Prostate gland (tissue), 2 donors: Measurements from ENCODE around the gene SRPRB. TPM values are rescaled to one million over a fixed set of nuclear protein-coding genes. Genes with fewer than 3 reads are reported as not detected.

Experiments
- DNase-seq: peaks from one replicate; pipeline ENCODE4 v3.0.0-alpha.2; 2019; ENCODE audit warnings: low spot score
- H3K27ac ChIP-seq, 2 donors: fragments of 200-600 bp; sonication (generic); 2 replicates each; pipeline ENCODE4 v1.5.1; 2017 to 2019
- H3K27me3 ChIP-seq: fragments of 200-600 bp; sonication (generic); replicated peaks from 2 replicates; pipeline ENCODE4 v1.5.1; 2019; ENCODE audit not compliant: insufficient read depth
- H3K36me3 ChIP-seq, 2 donors: fragments of 200-600 bp; sonication (generic); 1 replicate in 1 of 2; 2 replicates in 1 of 2; pipeline versions ENCODE4 v1.5.1 to v1.8.1; 2017 to 2019
- H3K4me1 ChIP-seq: fragments of 200-600 bp; sonication (generic); replicated peaks from 2 replicates; pipeline ENCODE4 v1.5.1; 2019
- H3K4me3 ChIP-seq, 2 donors: fragments of 200-600 bp; sonication (generic); 2 replicates each; pipeline ENCODE4 v1.5.1; 2017 to 2019
- H3K9me3 ChIP-seq: fragments of 200-600 bp; sonication (generic); 2 replicates; pipeline ENCODE4 v1.5.1; 2017
- CTCF ChIP-seq, 4 experiments: fragments of 200-600 bp in 2 of 4; fragments of 450-650 bp in 2 of 4; sonication (generic) in 2 of 4; IDR thresholded peaks; 1 replicate in 3 of 4; 2 replicates in 1 of 4; pipeline ENCODE4 v1.5.1; 2016 to 2019; ENCODE audit warnings: antibody characterized with exemption in 4 of 4, mild to moderate bottlenecking in 2 of 4, moderate library complexity in 2 of 4
- POLR2A ChIP-seq: fragments of 450-650 bp; IDR thresholded peaks from one replicate; pipeline ENCODE4 v1.6.1; 2016; ENCODE audit warnings: antibody characterized with exemption, mild to moderate bottlenecking
- POLR2AphosphoS5 ChIP-seq: sonication (generic); formaldehyde crosslinking; IDR thresholded peaks from one replicate; pipeline ENCODE4 v1.6.1; 2017; ENCODE audit warnings: antibody characterized with exemption
- WGBS: methylation state at CpG from one replicate; pipeline ENCODE4 v1.1.5; 2018; 5-methylcytosine and 5-hydroxymethylcytosine counted together
- intact Hi-C: fragments of 100-400 bp; cut with DNase I; formaldehyde crosslinking; loops from one replicate; pipeline ENCODE4 v1.14.2; 2022
- total RNA-seq, 2 donors: library from RNA; depleted of rRNA; stranded (reverse); fragments of >200 nt; gene quantifications; one replicate each; pipeline ENCODE4 v1.1.0, GENCODE V29; 2016

SRPRB gene
- total RNA-seq, 2 donors from 2014 or later: 25.5 to 29.1 TPM

- Histone ChIP-seq H3K27ac (no peak overlapping the region), H3K9me3 (no peaks in the 10 kb centered on the region), H3K4me1 (no peaks in the 10 kb centered on the region), H3K36me3 (no peaks in the 10 kb centered on the region), H3K4me3 (no peak overlapping the region), H3K27me3 (no peaks in the 10 kb centered on the region)
- 86% methylated on average over 2 of the region's 2 CpGs for WGBS
- intact Hi-C loops: no loop called here
- TF ChIP-seq POLR2A (no peak), CTCF (IDR thresholded peaks at IDR 0.05) (no peak), POLR2AphosphoS5 (no peak)
- no peak for DNase-seq
Measured at GRCh38 chr3:133856316-133856715, 50.7 kb downstream of the SRPRB start.

- 88% methylated on average over 8 of the region's 8 CpGs for WGBS
- Histone ChIP-seq H3K4me1 (no peaks in the 10 kb centered on the region), H3K9me3 (no peaks in the 10 kb centered on the region), H3K4me3 (no peak overlapping the region), H3K27ac (no peak overlapping the region), H3K36me3 (no peaks in the 10 kb centered on the region), H3K27me3 (no peaks in the 10 kb centered on the region)
- TF ChIP-seq POLR2A: no peak
- no peak for TF ChIP-seq POLR2AphosphoS5
- no peak for TF ChIP-seq CTCF (IDR thresholded peaks at IDR 0.05)
- intact Hi-C loops: no loop called here
- no peak for DNase-seq
Measured at GRCh38 chr3:133857767-133858166, 52.2 kb downstream of the SRPRB start.

GRCh38 chr3:133859381-133860234, 54.0 kb downstream of the SRPRB start:
- Histone ChIP-seq H3K9me3 (no peaks in the 10 kb centered on the region), H3K27me3 (no peaks in the 10 kb centered on the region), H3K36me3 (no peaks in the 10 kb centered on the region), H3K4me3 (no peak overlapping the region), H3K4me1 (no peaks in the 10 kb centered on the region), H3K27ac (no peak overlapping the region)
- TF ChIP-seq CTCF (IDR thresholded peaks at IDR 0.05) (no peak), POLR2A (no peak), POLR2AphosphoS5 (no peak)
- intact Hi-C loops: no loop called here
- WGBS: 91% methylated on average over 12 of the region's 12 CpGs
- no peak for DNase-seq

GRCh38 chr3:133860519-133860918, 54.9 kb downstream of the SRPRB start:
- Histone ChIP-seq H3K9me3 (no peaks in the 10 kb centered on the region), H3K4me1 (no peaks in the 10 kb centered on the region), H3K36me3 (no peaks in the 10 kb centered on the region), H3K27ac (no peak overlapping the region), H3K27me3 (no peaks in the 10 kb centered on the region), H3K4me3 (no peak overlapping the region)
- WGBS: 79% methylated on average over 4 of the region's 5 CpGs
- intact Hi-C loops: no loop called here
- TF ChIP-seq POLR2AphosphoS5 (no peak), POLR2A (no peak), CTCF (IDR thresholded peaks at IDR 0.05) (no peak)
- no peak for DNase-seq

- intact Hi-C loops: no loop called here
Measured at GRCh38 chr3:133862161-133862560, 56.5 kb downstream of the SRPRB start.

More at GRCh38 chr3:133862161-133862560, 56.5 kb downstream of the SRPRB start:
- no peak for DNase-seq
- H3K36me3 ChIP-seq: no peaks in the 10 kb centered on the region
- H3K9me3 ChIP-seq: no peaks in the 10 kb centered on the region
- TF ChIP-seq POLR2AphosphoS5: no peak
- no peak for TF ChIP-seq POLR2A
- no peak for TF ChIP-seq CTCF (IDR thresholded peaks at IDR 0.05)
- no peak overlapping the region for H3K4me3 ChIP-seq
- 89% methylated on average over 4 of the region's 4 CpGs for WGBS
- no peaks in the 10 kb centered on the region for H3K4me1 ChIP-seq
- no peaks in the 10 kb centered on the region for H3K27me3 ChIP-seq
- H3K27ac ChIP-seq: no peak overlapping the region
